ENCODE data around the gene GRK2.

The GRK2 gene

DNA sequence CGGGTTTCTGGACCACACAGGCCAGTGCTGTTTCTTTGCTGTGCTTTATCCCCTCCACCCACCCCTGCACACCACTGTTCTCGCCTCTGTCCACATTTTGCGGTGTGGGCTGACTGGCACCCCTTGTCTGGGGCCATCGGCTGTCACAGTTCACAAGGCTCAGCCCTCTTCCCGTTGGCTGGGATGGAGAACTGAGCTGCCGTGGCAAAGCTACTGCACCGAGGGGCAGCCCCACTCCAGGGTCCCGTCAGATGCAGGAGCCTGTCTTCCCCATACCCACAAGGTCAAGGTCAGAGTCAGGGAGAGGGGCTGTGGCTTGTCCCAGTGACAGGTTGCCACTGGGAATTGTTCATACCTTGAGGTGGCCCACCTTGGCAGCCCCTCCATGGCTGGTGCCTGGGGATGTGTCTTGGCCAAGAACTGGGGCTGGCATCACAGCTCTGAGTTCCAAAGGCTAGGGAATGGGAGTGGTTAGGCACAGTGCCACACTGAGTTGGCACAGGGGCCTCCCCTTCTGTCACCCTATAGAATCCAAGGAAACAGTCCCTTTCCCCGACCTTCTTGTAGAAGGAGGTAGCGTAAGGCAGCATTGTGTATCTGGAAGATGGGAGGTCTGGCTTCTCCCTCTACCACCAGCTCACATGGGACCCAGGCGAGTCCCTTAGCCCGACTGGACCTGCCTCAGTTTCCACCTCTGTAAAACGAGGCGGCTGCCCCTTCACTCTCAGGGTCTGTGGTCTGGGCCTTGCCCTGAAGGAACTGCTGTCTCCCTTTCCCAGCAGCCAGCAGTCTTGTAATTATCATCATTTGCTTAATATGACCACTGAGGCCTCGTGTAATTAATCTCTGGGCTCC, 3.4 kb downstream of the GRK2 start:
- DNase-seq, result no peak

DNA sequence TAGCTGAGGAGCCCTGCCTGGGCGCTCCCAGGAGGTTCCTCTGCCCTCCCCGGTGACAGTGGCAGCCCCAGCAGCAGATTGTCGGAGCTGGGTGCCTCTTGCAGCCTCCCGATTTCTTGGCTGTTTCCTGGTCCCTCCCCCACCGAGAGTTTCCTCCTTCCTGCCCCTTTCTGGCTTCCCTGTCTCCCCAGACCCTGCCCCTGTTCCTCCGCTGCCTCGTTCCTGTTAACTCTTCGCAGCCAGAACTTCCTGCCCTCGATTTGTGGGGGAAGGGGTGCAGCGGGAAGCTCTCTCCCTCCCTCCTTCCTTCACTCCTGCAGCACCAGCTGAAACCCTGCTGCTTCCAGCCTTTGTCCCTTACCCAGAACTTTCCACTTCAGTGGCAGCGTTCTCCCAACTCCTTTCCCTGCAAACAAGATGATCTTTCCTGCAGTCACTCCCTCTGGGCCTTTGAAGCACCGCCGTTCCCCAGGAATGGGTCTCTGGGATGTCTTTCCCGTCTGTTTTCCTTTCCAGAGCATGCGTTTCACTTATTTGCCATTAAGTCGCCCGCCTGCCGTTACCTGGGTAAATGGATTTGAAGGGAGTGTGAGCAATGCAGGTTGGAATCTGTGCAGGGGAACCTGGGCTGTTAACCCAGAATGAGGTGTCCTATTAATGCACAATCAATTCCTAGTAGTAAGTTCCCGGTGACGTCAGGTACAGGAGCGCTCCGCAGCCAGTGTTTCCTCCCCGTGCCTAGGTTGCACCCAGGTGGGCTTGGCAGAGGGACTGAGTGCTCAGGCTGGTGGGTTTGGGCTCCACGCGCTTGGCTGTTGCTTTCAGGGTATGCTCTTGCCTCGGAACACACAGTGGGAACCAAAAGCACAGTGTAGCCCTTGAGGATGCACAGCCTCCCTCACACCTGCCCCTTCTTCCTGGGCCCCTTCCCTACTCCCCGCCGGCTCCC, 4.3 kb downstream of the GRK2 start:
- DNase-seq, result peak in 9 of 51 donors; percentile 21 to 49 (median 34)

GRCh38 chr11:67271205-67271540, 4.9 kb downstream of the GRK2 start:
- no peak for DNase-seq

GRCh38 chr11:67271541-67272284, 5.4 kb downstream of the GRK2 start:
- DNase-seq, result peak in 1 of 51 donors; percentile 31

- DNase-seq, result no peak
Measured at GRCh38 chr11:67272327-67273259, 6.3 kb downstream of the GRK2 start.

GRCh38 chr11:67273260-67273990, 7.2 kb downstream of the GRK2 start:
- DNase-seq, result no peak

DNA sequence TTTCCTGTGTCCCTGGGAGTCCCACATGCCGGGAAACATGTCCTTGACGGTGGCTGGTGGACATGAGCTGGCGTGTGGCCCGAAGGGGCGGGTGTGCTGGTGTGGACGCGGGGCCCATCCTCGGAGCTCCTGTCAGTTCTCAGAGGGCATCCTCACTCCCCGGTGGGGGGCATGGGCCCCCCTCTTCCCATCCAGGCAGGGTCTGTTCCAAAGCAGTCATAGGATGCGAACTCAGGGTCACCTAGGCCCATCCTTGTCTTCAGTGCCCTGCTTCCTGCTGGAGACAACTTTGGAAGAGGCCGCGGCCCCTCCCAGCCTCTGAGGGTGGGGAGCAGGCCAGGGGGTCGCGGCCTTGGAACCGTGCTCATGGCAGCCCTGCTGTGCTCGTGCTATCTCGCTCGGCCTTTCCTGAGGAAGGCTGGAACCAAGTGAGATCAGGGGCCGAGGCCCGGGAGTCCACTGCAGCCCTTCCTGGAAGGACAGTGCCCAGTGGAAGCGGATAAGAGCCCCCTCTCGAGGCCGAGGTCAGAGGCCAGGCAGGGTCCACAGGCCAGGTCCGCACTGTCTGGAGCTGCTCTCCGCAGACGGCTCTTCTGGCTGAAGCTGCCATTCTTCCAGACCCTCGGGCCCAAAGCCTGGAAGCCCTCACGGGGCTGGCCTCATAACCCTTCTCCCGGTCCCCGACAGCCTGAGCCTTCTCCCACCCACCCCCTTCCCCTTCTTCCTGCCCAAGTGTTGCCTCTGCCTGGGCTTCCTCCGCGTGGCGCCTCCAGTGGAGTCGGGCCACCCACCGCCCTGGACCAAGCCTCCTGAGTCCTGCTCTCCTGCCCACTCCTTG, 8.7 kb downstream of the GRK2 start:
- DNase-seq, result no peak

GRCh38 chr11:67275606-67276409, 9.5 kb downstream of the GRK2 start:
- no peak for DNase-seq

DNA sequence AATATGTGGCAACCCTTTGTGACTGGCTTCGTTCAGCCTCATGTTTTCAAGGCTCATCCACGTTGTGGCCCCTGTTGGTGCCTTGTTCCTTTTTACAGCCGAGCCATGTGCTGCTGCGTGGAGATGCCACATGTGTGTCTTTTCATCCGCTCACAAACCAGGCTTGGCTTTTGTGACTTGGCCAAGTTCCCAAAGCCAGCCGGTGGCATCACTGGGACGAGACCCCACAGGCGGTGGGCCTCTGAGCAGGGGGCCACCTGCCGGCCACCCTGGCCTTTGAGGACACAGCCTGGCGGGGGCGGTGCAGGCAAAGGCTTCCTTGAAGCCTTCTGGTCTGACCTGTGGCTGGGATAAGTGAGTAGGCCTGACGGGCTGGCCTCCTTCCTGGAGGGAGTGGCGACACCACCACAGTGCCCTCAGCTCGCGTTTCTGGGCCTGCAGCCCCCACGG, 10.5 kb downstream of the GRK2 start:
- peak in 1 of 51 donors; percentile 24 for DNase-seq

DNA sequence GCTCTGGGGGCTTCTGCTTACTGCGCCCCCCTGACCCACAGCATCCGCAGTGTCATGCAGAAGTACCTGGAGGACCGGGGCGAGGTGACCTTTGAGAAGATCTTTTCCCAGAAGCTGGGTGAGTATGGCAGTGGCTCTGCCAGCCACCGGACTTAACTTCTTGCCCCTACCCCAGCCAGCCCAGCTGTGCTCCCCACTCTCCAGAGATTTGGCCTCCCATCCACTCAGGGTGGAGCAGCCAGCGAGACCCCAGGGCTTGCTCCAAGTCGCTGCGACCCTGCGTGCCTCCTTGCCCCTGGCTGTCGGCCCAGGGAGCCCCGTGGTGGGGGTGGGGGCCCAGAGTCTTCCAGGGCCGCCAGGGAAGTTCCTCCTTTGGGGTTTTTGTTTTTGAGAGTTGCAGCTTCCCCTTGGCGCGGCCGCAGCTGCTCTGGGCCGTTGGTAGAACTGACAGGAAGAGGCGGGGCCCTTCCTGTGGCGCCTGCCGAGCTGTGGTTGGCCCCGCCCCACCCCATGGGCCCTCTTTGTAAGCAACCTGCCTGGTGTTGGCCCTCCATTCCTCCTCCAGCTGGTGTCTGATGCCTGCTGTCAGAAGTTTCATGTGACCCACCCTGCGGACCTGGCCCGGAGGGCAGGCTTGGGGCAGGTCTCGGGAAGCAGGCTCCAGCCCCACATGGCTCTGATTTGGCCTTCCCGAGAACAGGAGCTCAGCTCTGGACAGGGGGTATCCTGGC, 11.1 kb downstream of the GRK2 start:
- DNase-seq, result peak in 27 of 51 donors; percentile 28 to 66 (median 43)

GRCh38 chr11:67278135-67278938, 12.1 kb downstream of the GRK2 start:
- DNase-seq, result no peak

DNA sequence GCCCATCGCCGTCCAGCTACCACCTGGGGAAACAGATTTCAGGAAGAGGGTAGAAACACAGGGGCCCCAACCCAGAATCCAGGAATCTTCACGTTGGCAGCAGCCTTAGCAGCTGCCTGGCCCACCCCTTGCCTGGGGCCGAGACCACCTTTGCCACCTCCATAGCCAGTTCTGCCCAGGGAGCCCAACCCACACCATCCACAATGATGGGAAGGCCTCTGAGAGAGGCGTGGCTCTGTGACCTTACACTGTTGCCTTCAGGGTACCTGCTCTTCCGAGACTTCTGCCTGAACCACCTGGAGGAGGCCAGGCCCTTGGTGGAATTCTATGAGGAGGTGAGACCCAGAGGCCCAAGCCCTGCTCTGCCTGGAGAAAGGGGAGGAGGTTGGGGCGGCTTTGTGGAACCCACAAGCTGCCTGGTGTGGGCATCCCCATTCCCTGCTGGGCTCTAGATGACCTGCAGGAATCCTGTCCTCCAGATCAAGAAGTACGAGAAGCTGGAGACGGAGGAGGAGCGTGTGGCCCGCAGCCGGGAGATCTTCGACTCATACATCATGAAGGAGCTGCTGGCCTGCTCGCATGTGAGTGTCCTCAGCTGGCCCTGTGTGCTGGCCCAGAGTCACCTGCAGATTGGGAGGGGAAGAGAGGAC, 12.8 kb downstream of the GRK2 start:
- DNase-seq, result no peak

DNA sequence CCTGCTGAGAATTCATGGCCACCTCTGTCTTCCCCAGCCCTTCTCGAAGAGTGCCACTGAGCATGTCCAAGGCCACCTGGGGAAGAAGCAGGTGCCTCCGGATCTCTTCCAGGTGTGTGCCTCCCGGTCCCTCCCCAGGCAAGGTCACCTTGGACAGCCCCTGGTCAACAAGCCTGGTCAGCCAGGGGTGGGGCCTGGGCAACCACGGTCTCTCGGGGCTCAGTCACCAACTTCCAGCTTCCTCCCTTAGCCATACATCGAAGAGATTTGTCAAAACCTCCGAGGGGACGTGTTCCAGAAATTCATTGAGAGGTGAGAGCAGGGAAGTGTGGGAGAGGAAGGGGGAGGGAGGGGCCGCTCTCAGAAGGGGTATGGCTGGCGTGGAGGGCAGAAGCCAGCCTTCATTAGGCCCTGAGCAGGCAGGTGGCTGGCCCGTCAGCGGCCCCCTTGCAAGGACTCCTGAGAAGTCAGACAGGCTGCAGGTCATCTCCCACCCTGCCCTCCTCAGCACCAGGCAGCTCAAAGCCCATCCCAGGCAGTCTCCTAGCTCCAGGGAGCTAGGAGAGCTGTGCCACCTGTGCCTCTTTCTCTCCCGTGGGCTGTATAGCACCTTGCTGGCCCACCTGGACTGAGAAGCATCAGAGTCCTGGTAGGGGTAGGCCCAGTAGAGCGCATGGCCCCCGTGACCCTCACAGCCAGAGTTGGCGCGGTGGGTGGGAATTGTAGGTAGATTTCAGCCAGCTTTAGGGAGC, 13.5 kb downstream of the GRK2 start:
- no peak for DNase-seq

DNA sequence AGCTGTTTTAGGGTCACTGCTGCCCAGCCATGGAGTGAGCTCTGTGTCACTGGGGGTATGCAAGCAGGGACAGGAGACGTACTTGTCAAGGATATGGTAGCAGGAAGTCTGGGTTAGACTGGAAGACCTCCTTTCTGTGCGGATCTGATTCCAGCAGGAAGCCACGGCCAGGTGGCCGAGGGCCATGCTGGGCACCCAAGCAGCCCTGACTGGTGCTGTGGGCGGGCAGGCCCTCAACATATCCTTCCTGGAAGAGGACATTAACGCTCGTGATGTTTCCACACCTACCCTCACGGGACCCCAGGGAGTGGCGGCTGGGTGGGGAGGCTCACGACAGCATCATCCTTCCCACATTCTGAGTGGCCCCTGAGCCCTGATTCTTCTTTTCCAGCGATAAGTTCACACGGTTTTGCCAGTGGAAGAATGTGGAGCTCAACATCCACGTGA, 14.1 kb downstream of the GRK2 start:
- no peak for DNase-seq

Measured in hypothalamus (tissue), 51 donors.